GM12874 (cell line): ENCODE results near the gene VANGL2.

Experiments
- TF ChIP-seq, protein P1 (sequence below): IDR thresholded peaks from 2 replicates; pipeline ENCODE4 v1.5.1; 2011; ENCODE audit warnings: low read depth, mild to moderate bottlenecking, control low read depth, low read length, moderate library complexity; ENCODE audit not compliant: insufficient read depth

The VANGL2 gene

DNA sequence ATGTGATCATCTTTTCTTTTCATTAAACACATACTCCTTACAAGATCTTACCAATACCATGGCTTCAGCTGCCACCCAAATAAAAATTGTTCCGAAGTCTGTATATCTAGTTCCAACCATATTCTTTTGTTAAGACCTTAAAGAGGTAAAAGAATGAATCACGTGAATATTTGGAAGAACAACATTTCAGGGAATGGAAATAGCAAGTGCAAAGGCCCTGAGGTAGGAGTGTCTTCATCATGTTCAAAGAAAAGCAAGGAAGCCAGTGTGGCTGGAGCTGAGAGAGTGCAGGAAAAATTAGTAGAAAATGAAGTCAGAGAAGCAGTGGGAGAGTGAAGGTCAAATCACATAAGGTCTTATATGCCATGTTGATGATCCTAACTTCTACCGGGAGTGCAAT, 71.7 kb downstream of the VANGL2 start:
- TF ChIP-seq, protein P1, sequence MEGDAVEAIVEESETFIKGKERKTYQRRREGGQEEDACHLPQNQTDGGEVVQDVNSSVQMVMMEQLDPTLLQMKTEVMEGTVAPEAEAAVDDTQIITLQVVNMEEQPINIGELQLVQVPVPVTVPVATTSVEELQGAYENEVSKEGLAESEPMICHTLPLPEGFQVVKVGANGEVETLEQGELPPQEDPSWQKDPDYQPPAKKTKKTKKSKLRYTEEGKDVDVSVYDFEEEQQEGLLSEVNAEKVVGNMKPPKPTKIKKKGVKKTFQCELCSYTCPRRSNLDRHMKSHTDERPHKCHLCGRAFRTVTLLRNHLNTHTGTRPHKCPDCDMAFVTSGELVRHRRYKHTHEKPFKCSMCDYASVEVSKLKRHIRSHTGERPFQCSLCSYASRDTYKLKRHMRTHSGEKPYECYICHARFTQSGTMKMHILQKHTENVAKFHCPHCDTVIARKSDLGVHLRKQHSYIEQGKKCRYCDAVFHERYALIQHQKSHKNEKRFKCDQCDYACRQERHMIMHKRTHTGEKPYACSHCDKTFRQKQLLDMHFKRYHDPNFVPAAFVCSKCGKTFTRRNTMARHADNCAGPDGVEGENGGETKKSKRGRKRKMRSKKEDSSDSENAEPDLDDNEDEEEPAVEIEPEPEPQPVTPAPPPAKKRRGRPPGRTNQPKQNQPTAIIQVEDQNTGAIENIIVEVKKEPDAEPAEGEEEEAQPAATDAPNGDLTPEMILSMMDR, result no peak

DNA sequence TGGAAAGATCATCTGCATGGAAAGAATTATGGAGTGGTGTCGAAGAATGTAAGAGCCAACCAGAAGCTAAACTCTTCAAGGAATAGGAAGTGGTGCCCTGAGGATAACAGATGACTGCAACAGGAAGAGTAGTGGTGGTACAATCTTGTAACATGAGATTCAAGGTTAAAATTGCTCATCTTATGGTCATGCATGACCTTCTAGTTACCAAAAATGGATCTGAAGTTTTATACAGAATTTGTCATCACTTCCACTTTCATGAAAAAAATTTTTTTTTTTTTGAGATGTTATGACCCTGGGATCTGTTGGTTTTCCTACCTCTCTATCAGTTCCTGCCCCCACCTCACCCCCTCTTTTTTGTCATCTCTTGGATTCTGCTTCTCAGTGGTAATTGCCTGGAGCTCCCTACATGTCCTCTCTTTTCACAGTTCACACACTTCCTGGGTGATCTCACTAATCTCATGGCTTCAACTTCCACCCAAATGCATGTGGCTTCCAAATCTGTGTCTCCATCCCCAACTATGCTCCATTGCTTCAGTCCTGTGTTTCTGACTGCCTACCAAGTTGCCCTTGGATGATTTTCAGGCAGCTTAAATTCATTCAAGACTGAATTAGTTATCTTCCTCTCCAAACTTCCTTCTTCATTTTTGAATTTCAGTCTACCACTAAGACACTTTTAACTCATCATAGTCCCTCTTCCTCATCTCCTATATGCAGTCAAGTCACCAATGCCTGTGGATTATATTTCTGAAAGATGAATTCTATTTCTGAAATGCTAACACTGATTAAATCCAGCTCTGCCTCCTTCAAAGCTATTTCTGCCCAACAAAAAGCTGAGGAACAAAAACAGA, 74.3 kb downstream of the VANGL2 start:
- TF ChIP-seq, protein P1, result no peak
